Activated CD4-positive, CD25-positive, alpha-beta regulatory T cell treated with anti-CD3 and anti-CD28 coated beads, Interleukin-2, amount 50 U/mL, for 24 hours (primary cell): ENCODE results near the gene PKHD1.

ENCODE experiments used
- ATAC-seq, 2 donors: fragments of 150-1000 bp; cut with Tn5 transposase; one replicate each; pipeline ENCODE4 v1.10.0; 2021; ENCODE audit warnings: mild to moderate bottlenecking in 1 of 2, moderate library complexity in 1 of 2

The PKHD1 gene

GRCh38 chr6:51675020-51675921 lies 412.1 kb downstream of the PKHD1 start:
- ATAC-seq = no peak

DNA sequence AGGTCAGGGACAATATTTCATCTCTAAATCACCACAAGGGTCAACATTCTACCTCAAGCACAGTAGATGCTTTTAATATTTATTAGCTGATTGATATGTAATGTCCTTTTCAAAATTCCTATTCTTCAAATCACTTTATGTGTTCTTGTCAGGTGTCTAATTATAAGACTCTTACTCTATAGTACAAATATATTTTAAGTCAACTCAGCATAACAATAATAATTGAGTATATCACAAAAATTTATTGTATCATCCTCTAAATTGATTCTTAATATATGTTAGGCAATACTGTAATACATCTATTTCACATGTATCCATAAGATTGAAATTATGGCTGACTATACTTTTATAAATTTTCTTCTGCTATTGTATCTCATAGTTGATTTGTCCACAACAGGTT lies 423.9 kb downstream of the PKHD1 start:
- ATAC-seq = no peak

DNA sequence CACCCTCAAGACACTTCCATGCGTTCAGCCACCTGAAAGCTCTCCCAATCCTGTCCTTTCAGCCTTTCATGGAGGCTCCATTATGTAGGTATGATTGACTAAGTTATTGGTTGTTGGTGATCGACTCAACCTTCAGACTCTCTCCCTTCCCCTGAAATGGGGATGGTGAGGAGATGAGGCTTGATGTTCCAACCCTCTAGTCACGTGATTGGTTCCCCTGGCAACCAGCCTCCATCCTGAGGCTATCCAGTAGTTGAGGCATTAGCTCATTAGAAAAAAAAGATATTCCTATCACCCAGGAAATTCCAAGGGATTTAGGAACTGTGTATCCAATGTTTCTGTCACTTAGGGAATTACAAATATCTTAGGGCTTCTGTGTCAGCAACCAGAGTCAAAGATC lies 426.6 kb downstream of the PKHD1 start:
- no peak for ATAC-seq

- no peak for ATAC-seq
Measured at GRCh38 chr6:51657491-51657890, 429.9 kb downstream of the PKHD1 start.

DNA sequence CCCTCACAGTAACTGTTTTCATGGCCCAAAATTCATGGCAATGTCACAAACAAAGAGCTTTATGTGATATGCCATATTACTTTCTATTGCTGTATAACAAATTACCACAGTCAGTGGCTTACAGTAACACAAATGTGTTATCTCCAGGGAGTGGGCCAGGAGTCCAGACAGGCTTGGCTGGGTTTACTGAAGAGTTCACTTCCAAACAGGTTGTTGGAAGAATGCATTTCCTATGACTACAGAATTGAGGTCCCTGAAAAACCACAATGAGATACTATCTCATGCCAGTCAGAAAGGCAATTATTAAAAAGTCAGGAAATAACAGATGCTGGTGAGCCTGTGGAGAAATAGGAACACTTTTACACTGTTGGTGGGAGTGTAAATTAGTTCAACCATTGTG lies 431.9 kb downstream of the PKHD1 start:
- no peak for ATAC-seq

- ATAC-seq = no peak
Measured at GRCh38 chr6:51654647-51655046, 432.8 kb downstream of the PKHD1 start.

DNA sequence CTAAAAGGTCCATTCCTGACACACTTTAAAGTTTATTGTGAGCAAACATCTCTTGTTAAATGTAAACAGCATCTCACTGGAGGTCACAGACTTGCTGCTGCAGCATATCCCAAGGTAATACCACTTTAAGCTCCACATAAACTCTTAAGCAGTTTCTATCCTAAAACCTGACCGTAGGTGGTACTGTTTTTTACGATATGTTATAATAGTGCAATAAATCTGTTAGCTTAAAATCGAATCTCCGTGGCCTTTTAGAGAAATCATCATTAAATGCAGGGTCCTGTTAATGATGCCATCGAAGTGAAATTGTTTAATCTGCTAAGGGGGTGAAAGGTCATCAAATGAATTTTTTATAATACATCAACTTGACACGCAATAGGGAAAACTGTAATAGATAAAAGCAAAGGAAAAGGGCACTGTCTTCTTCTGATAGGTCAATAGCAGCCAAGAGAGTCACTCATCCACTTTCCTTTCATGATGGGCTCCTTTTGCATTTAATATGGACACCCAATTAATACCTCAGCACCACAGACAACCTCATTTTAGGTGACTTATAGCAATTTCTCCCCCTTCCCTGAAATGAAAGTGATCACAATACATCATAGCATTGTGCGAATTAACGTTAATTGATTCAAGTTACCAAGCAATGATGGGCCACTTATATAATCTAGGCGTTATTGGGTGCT lies 436.1 kb downstream of the PKHD1 start:
- ATAC-seq = no peak

DNA sequence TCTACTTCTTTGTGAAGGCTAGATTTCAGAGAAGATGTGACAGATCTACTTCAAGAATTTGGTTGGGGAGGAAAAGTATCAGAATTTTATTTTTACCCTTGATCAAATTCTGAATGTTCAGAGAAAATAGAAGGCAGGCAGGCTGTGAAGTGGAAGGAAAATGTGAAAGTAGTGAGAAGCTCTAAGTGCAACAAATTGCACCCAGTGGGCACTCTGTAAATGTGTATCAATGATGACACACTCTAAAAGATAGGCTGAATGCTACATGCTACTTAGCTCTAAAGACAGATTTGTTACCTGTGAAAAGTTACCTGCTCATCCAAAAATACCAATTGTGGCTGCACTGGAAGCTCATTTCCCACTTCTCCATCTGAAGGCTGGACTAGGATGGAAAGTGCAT lies 438.6 kb downstream of the PKHD1 start:
- no peak for ATAC-seq

DNA sequence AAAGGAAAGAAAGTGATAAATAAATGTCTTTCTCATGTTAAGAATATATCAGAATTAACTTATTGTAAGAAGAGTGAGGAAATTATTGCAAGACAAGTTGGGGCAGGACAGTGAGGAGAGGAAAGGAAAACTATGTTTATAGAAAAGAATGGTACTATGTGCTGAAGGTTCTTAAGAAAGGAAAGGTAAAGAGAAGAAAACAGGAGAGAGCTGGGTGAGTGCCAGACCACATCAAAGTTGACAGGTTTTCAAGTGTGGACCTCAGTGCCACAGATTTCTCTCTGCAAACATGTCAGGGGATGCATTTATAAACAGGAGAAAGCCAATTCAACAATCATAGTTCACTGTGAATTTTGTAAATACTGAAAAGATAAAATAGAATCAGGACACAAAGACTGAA lies 439.2 kb downstream of the PKHD1 start:
- no peak for ATAC-seq

GRCh38 chr6:51644426-51644825 lies 443.0 kb downstream of the PKHD1 start:
- ATAC-seq = no peak

DNA sequence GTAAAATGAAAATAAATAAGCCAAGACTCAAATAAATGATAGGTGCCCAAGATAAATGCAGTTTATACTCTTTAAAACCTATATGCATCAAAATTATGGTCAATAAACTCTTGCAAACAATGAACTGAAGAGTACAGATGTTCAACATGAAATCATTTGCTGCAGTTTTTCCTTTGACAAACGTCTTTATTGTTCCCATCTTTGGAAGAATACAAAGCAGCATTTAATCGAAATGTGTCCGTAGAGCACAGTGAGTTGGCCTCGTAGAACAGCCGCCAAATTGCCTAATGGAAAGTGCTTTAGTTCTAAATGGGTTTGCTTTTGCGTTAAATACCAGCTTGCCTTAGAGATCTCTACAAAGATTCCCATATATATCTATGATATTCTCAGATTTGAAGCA lies 447.4 kb downstream of the PKHD1 start:
- no peak for ATAC-seq

GRCh38 chr6:51633424-51633823 lies 454.0 kb downstream of the PKHD1 start:
- ATAC-seq = no peak

DNA sequence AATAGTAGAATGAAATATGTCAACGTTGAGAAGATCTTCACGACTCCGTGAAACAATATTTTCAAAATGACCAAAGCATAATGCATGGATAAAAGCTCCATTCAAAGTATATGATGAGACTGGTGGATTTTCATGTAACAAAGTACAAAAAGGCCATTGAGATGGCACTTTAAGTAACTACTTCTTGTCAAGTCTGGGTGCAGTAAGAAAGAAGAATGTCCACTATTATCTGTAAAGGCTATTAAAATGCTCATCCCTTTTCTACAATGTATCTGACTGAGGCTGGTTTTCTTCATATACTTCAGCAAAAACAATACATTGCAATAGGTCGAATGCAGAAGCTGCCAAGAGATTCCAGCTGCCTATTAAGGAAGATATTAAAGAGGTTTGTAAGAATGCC lies 457.4 kb downstream of the PKHD1 start:
- no peak for ATAC-seq

DNA sequence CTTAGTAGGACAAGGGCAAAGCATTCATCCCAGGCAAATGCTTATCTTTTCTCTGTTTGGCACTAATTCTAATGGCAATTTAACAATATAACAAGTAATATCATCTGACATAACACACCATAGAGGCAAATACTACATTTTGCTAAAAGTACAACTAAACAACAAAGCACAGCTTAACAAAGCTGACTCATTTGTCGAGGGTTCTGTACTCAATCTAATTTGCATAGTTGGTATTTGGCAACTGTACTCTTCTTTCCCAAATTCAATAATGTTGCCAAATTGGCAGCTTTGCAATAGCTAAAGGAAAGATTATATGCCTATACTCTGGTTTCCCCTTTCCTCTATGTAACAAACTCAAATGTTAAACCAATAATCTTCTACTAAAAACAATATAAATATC lies 461.0 kb downstream of the PKHD1 start:
- ATAC-seq = no peak

GRCh38 chr6:51625566-51625965 lies 461.8 kb downstream of the PKHD1 start:
- ATAC-seq = no peak

DNA sequence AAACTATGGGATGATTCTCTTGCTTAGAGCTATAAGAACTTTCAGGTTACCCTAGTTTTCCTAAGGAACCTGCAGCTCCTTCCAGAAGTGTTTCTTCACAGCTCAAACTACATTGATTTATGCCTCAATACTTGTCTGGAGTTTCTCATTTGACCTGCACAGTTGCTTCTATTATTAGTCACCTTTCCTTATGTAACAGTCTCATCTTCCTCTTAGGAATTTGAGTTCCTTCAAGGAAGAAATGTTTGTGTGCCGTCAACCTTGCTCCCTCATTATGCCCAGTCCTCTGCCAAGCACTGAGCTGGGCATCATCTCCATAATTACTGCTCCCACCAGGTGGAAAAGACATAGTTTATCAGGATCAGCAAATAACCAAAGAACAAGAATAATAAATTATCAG lies 466.4 kb downstream of the PKHD1 start:
- no peak for ATAC-seq

DNA sequence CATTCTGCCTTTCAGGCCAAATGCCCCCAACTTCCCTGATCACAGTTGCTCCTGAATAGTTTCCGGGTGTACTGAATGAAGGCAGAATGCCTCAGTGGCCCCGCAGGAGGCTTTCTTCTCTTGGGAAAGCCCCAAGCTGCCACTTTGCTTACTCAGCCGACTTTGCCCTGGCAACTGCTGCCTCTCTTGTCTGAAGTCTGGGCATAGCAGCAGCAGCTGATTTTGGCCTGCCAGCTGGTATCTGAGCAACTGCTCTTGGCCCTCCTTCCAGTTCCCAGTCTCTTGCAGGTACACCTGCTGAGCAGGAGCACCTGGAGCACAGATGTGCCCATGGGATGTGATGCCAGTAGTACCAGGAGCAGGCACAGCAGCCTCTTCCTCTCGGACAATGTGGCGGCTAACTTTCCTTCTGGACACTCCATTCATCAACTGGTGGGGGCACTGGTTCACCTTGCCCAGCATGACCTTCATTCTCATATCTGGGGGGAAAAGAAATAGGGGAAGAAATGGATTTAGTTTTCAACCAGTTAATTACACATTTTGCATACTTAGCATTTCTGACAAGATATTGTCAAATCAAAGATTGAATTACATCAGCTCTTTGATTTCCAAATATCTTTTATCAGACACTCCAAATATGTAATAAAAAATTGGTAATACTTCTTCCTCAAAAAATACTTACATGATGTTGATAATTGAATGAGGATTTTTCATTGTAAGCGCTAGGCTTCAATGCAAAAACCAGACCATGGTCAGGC lies 468.2 kb downstream of the PKHD1 start:
- no peak for ATAC-seq

DNA sequence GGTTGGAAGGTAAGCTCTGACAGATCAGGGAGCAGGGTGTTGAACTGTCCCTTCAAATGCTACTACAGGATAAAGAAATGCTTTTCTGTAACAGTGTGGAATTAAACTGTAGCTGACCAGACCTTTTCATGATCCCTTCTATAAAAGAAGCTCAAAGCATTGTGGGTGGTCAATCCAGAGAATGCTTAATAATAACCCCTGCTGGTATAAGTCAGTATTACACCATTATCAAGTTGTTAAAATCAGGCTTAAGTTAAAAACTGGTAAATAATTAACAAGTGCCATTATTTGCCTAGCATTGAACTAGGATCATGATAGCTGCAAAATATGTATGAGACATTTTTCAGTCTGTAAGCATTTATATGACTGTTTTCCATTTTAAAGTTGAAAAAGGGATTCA lies 468.9 kb downstream of the PKHD1 start:
- ATAC-seq = no peak

GRCh38 chr6:51617751-51618150 lies 469.7 kb downstream of the PKHD1 start:
- ATAC-seq = no peak

DNA sequence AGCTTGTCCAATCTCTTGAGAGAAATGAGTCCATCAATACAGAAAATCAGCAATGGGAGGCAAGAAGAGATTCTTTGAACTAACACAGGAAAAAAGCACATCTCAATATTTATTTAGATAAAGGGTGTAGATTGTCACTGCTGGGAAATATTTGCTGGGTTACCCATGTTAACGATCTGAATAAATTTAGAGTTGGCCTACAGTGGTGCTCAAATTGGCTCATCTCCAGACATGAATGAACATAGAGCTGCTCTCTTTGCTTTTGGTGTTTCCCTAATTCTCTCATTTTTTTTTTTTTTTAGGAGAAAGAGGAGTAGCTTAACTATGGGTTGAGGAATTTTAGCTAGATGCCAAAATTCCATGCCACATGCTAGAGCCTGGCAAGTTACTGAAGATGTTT lies 471.2 kb downstream of the PKHD1 start:
- no peak for ATAC-seq

DNA sequence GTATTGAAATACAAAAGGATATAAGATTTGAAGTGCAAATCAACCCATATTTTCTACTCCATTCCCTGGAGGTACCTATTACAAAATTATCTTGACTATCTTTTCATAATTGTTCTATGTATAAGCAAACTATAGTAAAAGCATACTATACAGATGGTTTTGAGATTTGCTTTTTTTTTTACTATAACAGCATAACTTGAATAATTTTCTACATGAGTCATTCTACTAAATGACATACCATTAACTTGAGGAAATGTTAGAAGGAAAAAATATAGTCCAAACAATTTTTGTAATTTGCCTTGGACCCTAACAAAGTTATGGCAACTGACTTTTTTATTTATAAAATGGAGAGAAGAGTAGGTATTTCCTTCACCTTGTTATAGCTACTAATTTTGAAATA lies 472.7 kb downstream of the PKHD1 start:
- ATAC-seq = no peak

DNA sequence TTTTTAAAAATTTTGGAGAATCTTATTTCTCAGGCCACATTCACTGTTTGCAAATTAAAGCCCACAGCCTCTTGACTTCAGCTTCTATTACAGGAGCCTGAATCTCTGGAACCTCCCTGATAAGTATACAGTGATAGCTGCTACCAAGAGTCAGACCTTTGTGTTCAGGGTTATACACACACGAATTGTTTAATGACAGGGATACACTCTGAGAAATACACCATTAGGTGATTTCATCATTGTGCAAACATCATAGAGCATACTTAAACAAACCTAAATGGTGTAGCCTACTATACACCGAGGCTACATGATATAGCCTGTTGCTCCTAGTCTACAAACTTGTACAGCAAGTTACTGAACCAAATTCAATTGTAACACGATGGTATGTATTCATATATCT lies 473.9 kb downstream of the PKHD1 start:
- no peak for ATAC-seq

DNA sequence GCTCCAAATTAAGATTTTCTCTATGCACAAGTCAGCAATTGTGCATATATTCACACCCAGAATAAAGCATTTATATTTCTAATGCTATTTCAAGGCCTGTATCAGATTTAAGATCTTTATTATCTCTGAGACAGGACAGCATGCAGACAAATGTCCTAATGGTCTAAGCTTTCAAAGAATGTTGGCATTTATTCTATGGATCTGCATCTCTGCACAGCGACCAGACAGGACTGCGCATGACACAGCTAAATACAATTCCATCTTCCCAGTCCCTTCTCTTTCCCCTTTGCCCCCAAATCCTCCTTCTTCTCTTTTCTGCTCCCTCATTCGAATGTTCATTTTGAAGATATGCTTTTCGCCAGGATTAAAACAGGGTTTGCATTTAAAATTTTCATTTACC lies 478.5 kb downstream of the PKHD1 start:
- ATAC-seq = no peak

DNA sequence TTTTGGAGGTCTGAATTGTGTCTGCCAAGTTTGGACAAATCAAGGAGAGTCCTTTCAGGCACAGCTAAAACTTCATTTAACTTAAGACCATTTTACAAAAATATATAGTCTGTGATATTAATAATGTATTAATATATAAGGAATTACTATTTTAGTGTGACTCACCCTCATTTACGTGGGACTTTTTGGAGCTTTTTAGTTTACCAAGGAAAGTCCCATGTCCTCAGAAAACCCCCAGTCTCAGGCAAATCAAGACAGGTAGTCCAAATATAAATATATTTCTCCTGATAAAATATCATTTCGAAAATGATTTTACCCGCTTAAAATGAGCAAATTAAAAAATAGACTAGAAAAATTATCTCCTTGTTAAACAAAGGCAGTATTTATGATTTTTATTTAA lies 479.0 kb downstream of the PKHD1 start:
- ATAC-seq = no peak
